IMR-90 (cell line): ENCODE data around the gene TSEN34.

Experiments
- BHLHE40 ChIP-seq: fragments of 150-350 bp; IDR thresholded peaks from 2 replicates; pipeline ENCODE4 v1.6.1; 2016; ENCODE audit warnings: mild to moderate bottlenecking, low read depth, low read length
- CEBPB ChIP-seq: IDR thresholded peaks from 2 replicates; pipeline ENCODE4 v1.6.1; 2012; ENCODE audit warnings: low read depth, low read length, improper control_type of control experiment
- CHD1 ChIP-seq: IDR thresholded peaks from 2 replicates; pipeline ENCODE4 v1.6.1; 2012; ENCODE audit warnings: low read depth, low read length, improper control_type of control experiment
- CTCF ChIP-seq: conservative IDR thresholded peaks from 2 replicates; pipeline ENCODE4 v1.5.1; 2012; ENCODE audit warnings: mild to moderate bottlenecking, low read depth, low read length, improper control_type of control experiment
- ELK1 ChIP-seq: fragments of 150-350 bp; IDR thresholded peaks from 2 replicates; pipeline ENCODE4 v1.6.1; 2016; ENCODE audit warnings: low read depth, mild to moderate bottlenecking, low read length, moderate library complexity, borderline replicate concordance
- FOS ChIP-seq: fragments of 150-350 bp; IDR thresholded peaks from 2 replicates; pipeline ENCODE4 v1.6.1; 2016; ENCODE audit warnings: low read depth, low read length
- MAZ ChIP-seq: IDR thresholded peaks from 2 replicates; pipeline ENCODE4 v1.6.1; 2012; ENCODE audit warnings: low read depth, mild to moderate bottlenecking, low read length, improper control_type of control experiment, moderate library complexity, borderline replicate concordance
- MXI1 ChIP-seq: IDR thresholded peaks from 2 replicates; pipeline ENCODE4 v1.6.1; 2012; ENCODE audit warnings: low read depth, mild to moderate bottlenecking, low read length, moderate library complexity, borderline replicate concordance
- POLR2A ChIP-seq: IDR thresholded peaks from 2 replicates; pipeline ENCODE4 v1.6.1; 2012; ENCODE audit warnings: mild to moderate bottlenecking, low read depth, low read length
- RAD21 ChIP-seq: IDR thresholded peaks from 2 replicates; pipeline ENCODE4 v1.6.1; 2012; ENCODE audit warnings: low read length, improper control_type of control experiment
- RCOR1 ChIP-seq: IDR thresholded peaks from 2 replicates; pipeline ENCODE4 v1.6.1; 2012; ENCODE audit warnings: mild to moderate bottlenecking, low read length, improper control_type of control experiment; ENCODE audit not compliant: insufficient replicate concordance
- SMC3 ChIP-seq: fragments of 150-350 bp; IDR thresholded peaks from 2 replicates; pipeline ENCODE4 v1.6.1; 2016; ENCODE audit warnings: low read depth, mild to moderate bottlenecking, antibody characterized with exemption, low read length, moderate library complexity
- TF ChIP-seq, protein P1 (sequence below): fragments of 150-350 bp; IDR thresholded peaks from 2 replicates; pipeline ENCODE4 v1.6.1; 2017; ENCODE audit warnings: mild to moderate bottlenecking, antibody characterized with exemption, low read length, low read depth

DNA sequence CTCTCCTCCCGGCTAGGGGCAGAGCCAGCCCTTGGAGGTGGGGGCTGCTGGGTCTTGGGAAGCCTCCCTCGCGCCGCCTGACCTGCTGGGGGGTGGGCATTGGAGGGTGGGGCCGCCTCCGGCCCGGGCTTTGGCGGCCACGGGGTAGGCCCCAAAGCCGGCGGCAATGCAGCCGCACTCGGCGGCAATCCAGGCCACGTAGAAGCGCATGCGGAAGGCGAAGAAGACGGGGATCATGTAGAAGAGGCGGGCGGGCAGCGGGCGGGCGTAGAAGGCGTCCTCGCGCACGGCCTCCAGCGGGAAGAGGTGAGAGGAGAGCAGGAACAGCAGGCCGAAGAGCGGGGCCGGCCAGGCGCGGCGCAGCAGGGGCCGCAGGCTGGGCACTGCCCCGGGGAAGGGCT, 10.4 kb upstream of the TSEN34 start:
- TF ChIP-seq RAD21 (no peak), CTCF (no peak), POLR2A (no peak), MXI1 (no peak), RCOR1 (no peak), ELK1 (no peak), CHD1 (no peak), SMC3 (no peak), MAZ (no peak), CEBPB (no peak), BHLHE40 (no peak), FOS (no peak)
- TF ChIP-seq, protein P1, sequence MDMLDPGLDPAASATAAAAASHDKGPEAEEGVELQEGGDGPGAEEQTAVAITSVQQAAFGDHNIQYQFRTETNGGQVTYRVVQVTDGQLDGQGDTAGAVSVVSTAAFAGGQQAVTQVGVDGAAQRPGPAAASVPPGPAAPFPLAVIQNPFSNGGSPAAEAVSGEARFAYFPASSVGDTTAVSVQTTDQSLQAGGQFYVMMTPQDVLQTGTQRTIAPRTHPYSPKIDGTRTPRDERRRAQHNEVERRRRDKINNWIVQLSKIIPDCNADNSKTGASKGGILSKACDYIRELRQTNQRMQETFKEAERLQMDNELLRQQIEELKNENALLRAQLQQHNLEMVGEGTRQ = no peak
